ENCODE data around the gene LTV1.
"Not testable (repeated sequence)": the region's sequence is repeated elsewhere in the genome, so short reads cannot be mapped to it uniquely, and the experiment has no call there.

The LTV1 gene

DNA sequence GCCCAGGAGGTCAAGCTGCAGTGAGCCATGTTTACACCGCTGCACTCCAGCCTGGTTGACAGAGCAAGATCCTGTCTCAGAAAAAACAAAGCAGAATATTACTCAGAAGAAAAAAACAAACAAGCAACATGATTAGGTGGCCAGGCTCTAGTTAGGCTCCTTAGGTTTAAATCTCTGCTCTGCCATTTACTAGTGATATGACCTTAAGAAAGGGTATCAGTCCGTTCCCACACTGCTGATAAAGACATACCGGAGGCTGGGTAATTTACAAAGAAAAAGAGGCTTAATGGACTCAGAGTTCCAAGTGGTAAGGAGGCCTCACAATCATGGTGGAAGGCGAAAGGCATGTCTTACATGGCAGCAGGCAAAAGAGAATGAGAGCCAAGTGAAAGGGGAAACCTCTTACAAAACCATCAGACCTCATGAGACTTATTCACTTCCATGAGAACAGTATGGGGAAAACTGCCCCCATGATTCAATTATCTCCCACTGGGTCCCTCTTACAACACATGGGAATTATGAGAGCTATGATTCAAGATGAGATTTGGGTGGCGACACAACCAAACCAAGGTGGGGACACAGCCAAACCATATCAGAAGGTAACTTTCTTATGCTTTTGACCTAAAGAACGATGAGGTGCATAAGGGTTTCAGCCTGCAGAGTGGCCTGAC, 2.4 kb upstream of the LTV1 start:
- no peak overlapping the region for H3K4me3 ChIP-seq (ENCODE audit: low read depth, low read length)
- DNase-seq (ENCODE audit: low read depth), result no peak

DNA sequence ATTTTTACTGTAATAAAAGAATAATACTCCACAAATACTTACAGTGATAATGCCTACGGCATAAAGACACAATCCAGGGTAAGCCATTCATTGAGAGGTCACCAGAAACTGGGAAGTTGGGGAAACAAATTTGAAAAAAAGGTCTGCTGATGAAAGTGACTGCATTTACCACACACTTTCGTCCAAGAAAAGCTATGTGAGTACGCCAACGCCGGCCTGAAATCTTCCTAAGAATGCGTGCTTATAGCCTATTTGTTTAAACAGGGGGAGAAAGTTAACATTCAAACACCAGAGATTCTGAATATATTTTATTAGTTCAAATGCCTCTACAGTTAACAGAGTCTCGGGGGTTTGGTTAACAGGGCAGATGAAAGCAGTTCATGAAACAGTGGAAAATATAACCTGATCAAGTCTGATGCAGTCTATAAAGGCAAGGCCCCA, 657 bp upstream of the LTV1 start:
- DNase-seq (ENCODE audit: low read depth), result peak; percentile 23
- H3K4me3 ChIP-seq (ENCODE audit: low read depth, low read length), result peak overlapping the region; percentile 88

DNA sequence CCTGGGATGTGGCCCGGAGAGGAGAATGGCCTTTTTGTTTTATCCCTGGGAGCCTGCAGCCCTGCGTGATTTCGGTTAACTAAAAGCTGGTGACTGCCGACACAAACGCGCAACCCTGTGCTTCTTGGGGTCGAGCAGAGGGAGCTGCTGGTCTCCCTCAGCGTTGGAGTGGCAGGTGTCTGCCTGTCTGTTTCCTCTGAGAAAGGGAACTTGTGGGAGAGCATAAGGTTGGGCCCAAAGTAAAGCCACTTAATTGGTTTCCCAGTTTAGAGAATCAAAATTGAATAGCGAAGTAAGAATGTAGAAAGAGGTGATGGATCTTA, 500 bp downstream of the LTV1 start:
- H3K4me3 ChIP-seq (ENCODE audit: low read depth, low read length), result peak overlapping the region; percentile 88
- DNase-seq (ENCODE audit: low read depth), result no peak

DNA sequence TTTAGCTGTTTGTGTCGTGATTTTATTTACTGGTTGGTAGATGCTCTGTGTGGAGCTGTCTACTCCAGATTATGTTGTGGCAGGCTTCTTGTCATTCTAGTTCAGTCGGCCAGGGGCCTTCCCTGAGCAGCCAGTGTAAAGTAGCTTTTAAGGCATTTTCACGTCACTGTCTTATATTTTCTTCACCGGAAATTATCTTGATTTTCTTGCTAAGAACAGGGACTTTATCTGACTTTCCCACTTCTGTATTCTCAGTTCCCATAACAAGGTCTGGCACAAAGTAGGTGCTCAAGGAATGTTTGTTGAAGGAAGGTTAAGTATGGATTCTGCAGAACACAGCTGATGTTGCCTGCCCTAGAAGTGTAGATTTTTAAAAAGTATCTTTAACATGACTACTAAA, 868 bp downstream of the LTV1 start:
- peak overlapping the region; percentile 88 for H3K4me3 ChIP-seq (ENCODE audit: low read depth, low read length)
- no peak for DNase-seq (ENCODE audit: low read depth)

DNA sequence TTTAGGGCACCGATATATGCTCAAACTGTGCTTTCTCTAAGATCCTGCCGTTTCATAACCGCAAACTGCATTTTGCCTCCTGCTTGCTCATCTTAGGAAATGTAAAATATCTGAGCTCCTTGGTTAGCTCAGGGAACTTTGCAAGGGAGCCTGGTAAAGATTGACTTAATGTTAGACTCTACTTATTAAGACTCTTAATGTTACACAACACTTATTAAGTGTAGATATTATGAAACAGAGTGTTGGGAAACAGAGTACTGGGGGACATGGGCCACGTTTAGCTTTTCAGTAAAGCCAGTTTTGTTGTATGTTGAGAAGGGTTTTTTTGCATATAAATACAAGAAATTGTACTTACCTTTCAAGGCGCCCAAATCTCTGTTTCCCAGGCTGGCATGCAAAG, 1.9 kb downstream of the LTV1 start:
- DNase-seq (ENCODE audit: low read depth), result no peak
- no peak overlapping the region for H3K4me3 ChIP-seq (ENCODE audit: low read depth, low read length)

DNA sequence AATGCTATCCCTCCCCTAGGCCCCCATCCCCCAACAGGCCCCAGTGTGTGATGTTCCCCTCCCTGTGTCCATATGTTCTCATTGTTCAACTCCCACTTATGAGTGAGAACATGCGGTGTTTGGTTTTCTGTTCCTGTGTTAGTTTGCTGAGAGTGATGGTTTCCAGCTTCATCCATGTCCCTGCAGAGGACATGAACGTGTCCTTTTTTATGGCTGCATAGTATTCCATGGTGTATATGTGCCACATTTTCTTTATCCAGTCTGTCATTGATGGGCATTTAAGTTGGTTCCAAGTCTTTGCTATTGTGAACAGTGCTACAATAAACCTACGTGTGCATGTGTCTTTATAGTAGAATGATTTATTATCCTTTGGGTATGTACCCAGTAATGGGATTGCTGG, 8.6 kb downstream of the LTV1 start:
- H3K4me3 ChIP-seq (ENCODE audit: low read depth, low read length); DNase-seq (ENCODE audit: low read depth): not testable (repeated sequence)

DNA sequence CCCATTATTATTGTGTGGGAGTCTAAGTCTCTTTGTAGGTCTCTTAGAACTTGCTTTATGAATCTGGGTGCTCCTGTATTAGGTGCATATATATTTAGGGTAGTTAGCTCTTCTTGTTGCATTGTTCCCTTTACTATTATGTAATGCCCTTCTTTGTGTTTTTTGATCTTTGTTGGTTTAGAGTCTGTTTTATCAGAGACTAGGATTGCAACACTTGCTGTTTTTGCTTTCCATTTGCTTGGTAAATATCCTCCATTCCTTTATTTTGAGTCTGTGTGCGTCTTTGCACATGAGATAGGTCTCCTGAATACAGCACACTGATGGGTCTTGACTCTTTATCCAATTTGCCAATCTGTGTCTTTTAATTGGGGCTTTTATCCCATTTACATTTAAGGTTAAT, 11.9 kb downstream of the LTV1 start:
- DNase-seq (ENCODE audit: low read depth); H3K4me3 ChIP-seq (ENCODE audit: low read depth, low read length): not testable (repeated sequence)

DNA sequence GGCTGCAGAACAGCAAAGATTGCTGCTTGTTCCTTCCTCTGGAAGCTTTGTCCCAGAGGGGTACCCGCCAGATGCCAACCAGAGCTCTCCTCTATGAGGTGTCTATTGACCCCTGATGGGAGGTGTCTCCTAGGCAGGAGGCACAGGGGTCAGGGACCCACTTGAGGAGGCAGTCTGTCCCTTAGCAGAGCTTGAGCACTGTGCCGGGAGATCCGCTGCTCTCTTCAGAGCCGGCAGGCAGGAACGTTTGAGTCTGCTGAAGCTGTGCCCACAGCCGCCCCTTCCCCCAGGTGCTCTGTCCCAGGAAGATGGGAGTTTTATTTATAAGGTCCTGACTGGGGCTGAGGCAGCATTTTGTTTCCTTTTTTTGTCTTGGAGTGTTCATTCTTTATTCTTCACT, 13.6 kb downstream of the LTV1 start:
- not testable (repeated sequence) for H3K4me3 ChIP-seq (ENCODE audit: low read depth, low read length); DNase-seq (ENCODE audit: low read depth)

DNA sequence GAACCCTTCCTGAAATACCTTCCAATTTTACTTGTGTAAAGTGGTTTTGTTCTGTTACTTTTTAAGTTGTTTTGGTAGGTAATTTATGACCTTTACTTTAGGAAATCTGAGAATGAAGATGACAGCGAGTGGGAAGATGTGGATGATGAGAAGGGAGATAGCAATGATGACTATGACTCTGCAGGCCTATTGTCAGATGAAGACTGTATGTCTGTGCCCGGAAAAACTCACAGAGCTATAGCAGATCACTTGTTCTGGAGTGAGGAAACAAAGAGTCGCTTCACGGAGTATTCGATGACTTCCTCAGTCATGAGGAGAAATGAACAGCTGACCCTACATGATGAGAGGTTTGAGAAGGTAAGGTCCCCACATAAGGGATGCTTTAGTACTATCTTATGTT, 14.5 kb downstream of the LTV1 start:
- no peak overlapping the region for H3K4me3 ChIP-seq (ENCODE audit: low read depth, low read length)
- DNase-seq (ENCODE audit: low read depth), result no peak

DNA sequence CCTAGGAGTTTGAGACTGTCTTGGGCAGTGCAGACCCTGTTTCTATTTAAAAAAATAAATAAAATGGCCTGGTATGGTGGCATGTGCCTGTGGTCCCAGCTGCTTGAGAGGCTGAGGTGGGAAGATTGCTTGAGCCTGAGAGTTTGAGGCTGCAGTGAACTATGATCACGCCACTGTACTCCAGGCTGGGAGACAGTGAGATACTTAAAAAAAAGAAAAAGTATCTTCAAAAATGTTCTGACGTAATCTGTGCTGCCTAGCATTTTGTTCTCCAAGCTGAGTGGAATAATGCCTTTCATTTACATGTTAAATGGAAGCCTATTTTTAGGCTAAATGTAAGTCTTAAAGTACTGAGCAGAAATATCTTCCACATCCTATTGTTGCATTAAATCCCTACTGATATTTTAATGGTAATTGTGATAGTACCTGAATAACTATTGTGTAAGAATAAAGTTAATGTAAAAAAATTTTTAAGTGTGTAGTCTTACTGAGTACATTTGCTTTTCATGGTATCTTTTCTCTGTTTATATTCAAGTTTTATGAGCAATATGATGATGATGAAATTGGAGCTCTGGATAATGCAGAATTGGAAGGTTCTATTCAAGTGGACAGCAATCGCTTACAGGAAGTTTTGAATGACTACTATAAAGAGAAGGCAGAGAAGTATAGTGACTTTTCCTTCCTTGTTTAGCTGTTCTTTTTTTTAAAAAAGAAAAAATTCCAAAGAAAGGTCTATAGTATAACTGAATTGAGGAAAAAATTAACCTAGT, 16.9 kb downstream of the LTV1 start:
- no peak overlapping the region for H3K4me3 ChIP-seq (ENCODE audit: low read depth, low read length)
- DNase-seq (ENCODE audit: low read depth), result no peak

DNA sequence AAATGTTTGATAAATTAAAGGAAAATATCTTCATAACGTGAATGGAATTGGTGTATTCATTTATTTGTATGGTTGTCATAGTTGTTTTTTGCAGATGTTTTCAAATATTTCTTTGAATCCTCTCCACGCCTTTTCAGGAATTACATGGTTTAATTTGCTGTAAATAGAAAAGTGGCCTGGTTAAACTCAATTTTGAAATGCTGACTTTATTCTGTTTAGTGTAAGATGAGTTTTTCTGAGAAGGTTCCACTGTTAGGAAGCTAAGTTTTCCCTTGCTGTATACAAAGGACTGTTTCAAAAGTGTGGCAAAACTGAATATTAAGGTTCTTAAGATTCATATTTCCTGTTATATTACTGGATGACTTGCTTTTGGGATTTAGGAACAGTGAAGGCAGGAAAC, 20.6 kb downstream of the LTV1 start:
- H3K4me3 ChIP-seq (ENCODE audit: low read depth, low read length), result no peak overlapping the region
- no peak for DNase-seq (ENCODE audit: low read depth)

DNA sequence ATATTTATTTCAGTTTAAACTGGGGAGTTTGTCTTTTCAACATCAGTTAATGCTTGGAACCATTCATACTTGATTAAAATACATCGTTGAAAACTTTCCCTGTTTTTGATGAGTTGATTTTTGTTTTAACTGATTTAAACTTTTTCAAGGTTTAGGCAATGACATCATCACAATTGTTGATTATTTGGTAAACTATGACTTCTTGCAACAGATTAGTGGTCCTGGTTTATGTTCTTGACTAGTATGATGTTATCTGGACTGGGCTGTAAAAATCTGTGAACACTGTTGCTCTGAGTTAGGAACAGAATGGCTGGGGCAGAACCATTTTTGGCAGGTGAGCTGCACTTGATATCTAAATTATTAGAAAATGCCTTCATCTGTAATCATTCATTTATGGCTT, 21.1 kb downstream of the LTV1 start, which contains the start of gene ZC2HC1B:
Gene ZC2HC1B (plus strand): TSS at position 241 of the 400 bp plus-strand sequence. CDS start 66 bp downstream, at position 307.
- DNase-seq (ENCODE audit: low read depth), result no peak
- H3K4me3 ChIP-seq (ENCODE audit: low read depth, low read length), result no peak within 1 kb of the TSS

DNA sequence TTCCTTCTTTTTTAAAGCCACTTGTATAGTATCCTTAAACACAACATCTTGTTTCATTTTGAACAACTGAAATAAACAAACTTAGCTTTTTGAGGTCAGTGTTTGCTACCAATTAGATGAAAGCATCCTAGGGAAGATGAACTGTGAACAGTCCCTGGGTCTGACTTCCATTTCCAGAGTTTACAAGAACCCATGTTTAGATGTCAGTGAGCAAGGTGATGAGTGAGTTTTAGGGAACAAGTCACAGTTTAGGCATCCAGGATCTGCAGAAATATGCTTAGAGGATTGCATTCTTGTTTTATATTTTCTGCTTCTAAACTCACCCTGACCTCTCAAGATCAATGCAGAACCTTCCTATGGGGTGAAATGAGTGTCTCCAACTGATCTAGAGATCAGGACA, 24.1 kb downstream of the LTV1 start:
- DNase-seq (ENCODE audit: low read depth), result no peak
- H3K4me3 ChIP-seq (ENCODE audit: low read depth, low read length), result no peak overlapping the region

DNA sequence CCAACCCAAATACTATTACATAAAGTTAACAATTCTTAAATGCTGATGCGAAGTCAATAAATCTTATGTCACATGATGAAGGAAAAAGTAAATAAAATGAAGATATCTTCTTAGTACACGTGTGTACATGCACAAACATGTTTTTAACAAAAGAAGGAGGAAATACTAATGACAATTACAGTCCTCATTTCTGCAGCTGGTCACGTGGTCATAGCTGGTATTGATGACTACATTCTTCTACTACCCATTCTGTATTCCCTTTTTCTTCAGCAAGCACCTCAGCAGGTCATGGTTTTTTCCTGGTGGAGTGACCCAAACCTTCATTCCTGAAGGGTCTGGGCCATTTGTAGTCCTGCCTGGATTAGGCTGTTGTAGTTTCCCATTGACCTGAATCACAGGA, 25.7 kb downstream of the LTV1 start:
- not testable (repeated sequence) for DNase-seq (ENCODE audit: low read depth); H3K4me3 ChIP-seq (ENCODE audit: low read depth, low read length)

DNA sequence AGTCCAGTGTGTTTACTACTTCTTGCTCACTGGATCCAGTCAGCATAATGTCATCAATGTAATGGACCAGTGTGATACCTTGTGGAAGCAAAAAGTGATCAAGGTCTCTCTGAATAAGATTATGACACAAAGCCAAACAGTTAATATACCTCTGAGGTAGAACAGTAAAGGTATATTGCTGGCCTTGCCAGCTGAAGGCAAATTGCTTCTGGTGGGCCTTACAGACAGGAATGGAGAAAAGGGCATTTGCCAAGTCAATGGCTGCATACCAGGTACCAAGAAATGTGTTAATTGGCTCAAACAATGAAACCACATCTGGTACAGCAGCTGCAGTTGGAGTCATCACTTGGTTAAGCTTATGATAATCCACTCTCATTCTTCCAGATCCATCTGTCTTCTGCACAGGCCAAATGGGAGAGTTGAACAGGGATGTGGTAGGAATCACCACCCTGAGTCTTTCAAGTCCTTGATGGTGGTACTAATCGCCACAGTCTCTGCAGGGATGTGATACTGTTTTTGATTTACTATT, 28.1 kb downstream of the LTV1 start:
- H3K4me3 ChIP-seq (ENCODE audit: low read depth, low read length), result not testable (repeated sequence)

DNA sequence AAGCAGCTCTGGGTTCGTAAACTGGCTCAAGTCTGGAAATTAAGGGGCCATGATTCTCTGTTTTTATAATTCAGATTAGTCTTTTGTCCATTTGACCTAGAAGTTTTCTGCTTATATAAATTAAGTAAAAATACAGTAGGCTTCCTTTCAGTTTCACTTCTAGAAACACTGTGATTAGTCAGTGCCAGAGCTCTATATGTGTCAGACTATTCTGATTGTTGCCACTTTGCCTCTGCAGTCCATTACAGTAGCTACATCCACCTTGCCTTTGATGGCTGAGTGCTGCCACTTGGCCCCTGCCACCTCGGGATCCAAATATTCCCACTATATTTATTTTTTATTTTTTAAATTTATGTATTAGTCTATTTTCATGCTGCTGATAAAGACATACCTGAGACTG, 29.1 kb downstream of the LTV1 start:
- no peak overlapping the region for H3K4me3 ChIP-seq (ENCODE audit: low read depth, low read length)
- peak; percentile 1 for DNase-seq (ENCODE audit: low read depth)

More for the DNA sequence above, 28.1 kb downstream of the LTV1 start:
- not testable (repeated sequence) for DNase-seq (ENCODE audit: low read depth)

DNA sequence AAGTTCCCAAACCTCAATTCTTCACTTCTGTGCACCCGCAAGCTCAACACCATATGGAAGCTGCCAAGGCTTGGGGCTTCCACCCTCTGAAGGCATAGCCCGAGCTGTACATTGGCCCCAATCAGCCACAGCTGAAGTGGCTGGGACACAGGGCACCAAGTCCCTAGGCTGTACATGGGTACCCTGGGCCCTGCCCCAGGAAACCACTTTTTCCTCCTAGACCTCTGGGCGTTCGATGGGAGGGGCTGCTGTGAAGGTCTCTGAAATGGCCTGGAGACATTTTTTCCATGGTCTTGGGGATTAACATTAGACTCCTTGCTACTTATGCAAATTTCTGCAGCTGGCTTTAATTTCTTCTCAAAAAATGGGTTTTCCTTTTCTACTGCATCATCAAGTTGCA, 30.5 kb downstream of the LTV1 start:
- not testable (repeated sequence) for DNase-seq (ENCODE audit: low read depth); H3K4me3 ChIP-seq (ENCODE audit: low read depth, low read length)

DNA sequence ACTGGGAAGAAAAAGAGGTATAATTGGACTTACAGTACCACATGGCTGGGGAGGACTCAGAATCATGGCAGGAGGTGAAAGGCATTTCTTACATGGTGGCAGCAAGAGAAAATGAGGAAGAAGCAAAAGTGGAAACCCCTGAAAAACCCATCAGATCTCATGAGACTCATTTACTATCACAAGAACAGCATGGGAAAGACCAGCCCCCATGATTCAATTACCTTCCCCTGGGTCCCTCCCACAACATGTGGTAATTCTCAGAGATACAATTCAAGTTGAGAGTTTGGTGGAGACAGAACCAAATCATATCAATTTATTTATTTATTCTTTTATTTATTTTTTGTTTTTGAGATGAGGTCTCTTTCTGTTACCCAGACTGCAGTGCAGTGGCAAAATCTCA, 31.4 kb downstream of the LTV1 start:
- not testable (repeated sequence) for H3K4me3 ChIP-seq (ENCODE audit: low read depth, low read length); DNase-seq (ENCODE audit: low read depth)

DNA sequence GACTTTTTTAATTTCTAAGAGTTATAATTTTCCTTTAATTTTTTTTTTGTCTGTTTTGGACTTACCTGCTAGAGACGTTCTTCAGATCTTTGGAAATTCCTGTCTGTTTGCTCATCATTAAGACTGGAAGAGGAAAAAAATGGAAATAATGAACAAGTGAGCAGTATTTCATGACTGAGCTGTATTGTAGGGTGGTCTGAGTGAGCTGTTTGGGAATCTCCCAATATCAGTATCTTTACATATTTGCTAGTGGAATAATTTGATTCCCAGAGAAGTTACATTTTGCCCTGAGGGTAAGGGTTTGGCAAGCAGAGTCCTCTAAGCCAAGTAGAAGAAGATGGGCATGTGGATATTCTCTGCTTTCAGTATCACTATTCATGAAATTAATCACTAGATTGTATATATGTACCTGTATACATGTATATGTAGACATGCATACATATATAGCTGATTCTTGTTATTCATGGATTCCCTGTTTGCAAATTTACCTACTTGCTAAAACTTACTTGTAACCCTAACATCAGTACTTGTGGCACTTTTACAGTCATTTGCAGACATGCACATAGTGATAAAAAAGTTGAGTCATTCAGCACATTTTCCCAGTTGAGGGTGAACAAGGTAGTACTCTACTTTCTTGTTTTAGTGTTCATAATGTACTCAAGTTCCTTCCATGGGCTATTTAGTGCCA, 34.6 kb downstream of the LTV1 start:
- no peak for DNase-seq (ENCODE audit: low read depth)
- H3K4me3 ChIP-seq (ENCODE audit: low read depth, low read length), result no peak overlapping the region

DNA sequence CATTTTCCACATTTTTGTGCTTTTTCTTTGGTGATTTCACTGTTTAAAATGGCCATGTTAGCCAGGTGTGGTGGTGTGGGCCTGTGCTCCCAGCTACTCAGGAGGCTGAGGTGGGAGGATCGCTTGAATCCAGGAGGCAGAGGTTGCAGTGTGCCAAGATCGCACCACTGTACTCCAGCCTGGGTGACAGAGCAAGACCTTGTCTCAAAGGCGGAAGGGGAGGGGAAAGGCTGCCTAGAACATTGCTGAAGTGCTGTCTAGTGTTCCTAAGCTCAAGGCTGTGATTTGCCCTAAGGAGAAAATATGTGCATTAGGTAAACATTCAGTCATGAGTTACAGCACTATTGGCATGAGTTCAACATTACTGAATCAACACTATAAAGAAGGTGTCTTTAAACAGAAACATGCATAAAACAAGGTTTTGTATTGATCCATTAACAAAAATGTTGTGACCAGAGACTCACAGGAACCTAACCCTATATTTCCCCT, 35.2 kb downstream of the LTV1 start:
- no peak overlapping the region for H3K4me3 ChIP-seq (ENCODE audit: low read depth, low read length)
- no peak for DNase-seq (ENCODE audit: low read depth)
